ENCODE results near the gene COMTD1. TPM values are rescaled to one million over a fixed set of nuclear protein-coding genes. Genes with fewer than 3 reads are reported as not detected.

COMTD1 gene
- total RNA-seq, 2 experiments from 2014 or later: 37.7 to 47.2 TPM

- no peak for DNase-seq (ENCODE audit: low spot score)
- BruUV-seq (replicated peaks): no TSS peak
Observed at GRCh38 chr10:75269605-75270004, 33.8 kb upstream of the COMTD1 start.

GRCh38 chr10:75266945-75267344, 31.2 kb upstream of the COMTD1 start:
- CTCF ChIA-PET (ENCODE audit: unreplicated experiment): no interaction called here
- Histone ChIP-seq H3K9me2 (ENCODE audit: insufficient read depth, low read length) (no peaks in the 10 kb centered on the region), H3K9me3 (ENCODE audit: low read length) (no peaks in the 10 kb centered on the region), H3K4me1 (ENCODE audit: insufficient read depth, low read length, poor library complexity, severe bottlenecking) (no peaks in the 10 kb centered on the region), H3K79me2 (ENCODE audit: insufficient read depth, low read depth, low read length) (no peaks in the 10 kb centered on the region), H3K4me2 (ENCODE audit: low read length) (no peak overlapping the region), H3K36me3 (ENCODE audit: insufficient read depth, low read length) (no peaks in the 10 kb centered on the region), H4K20me1 (ENCODE audit: insufficient read depth, low read length) (no peaks in the 10 kb centered on the region), H2AFZ (ENCODE audit: low read length) (no peak overlapping the region), H3K4me3 (ENCODE audit: low read depth, low read length, poor library complexity, severe bottlenecking) (no peak overlapping the region), H3K27ac (ENCODE audit: low read depth, low read length, poor library complexity, severe bottlenecking) (no peak overlapping the region)
- no TSS peak for BruUV-seq (replicated peaks)
- TF ChIP-seq CTCF (conservative IDR thresholded peaks at IDR 0.05; ENCODE audit: low read length) (no peak), EZH2phosphoT487 (IDR thresholded peaks at IDR 0.05; ENCODE audit: borderline replicate concordance, low read depth, low read length) (no peak)
- DNase-seq (ENCODE audit: low spot score): no peak
- POLR2A ChIA-PET: no interaction called here
- intact Hi-C loops (cut with micrococcal nuclease; ENCODE audit: unreplicated experiment): no loop called here

More at GRCh38 chr10:75269605-75270004, 33.8 kb upstream of the COMTD1 start:
- 0 out of 2 replicates have a peak overlapping the region, but pooled peaks have one; percentile 11 for H2AFZ ChIP-seq (ENCODE audit: low read length)
- ChIA-PET POLR2A (interaction anchor here (0.6 kb wide), 1 partner anchor 133 kb away, joined by 3 read pairs; no protein-coding TSS in a partner anchor), CTCF (ENCODE audit: unreplicated experiment) (interaction anchor here (0.9 kb wide), 1 partner anchor 8 kb away, joined by 4 read pairs; no protein-coding TSS in a partner anchor)
- H3K79me2 ChIP-seq (ENCODE audit: insufficient read depth, low read depth, low read length): no peaks in the 10 kb centered on the region
- no peak overlapping the region for H3K27ac ChIP-seq (ENCODE audit: low read depth, low read length, poor library complexity, severe bottlenecking)
- no peaks in the 10 kb centered on the region for H3K4me1 ChIP-seq (ENCODE audit: insufficient read depth, low read length, poor library complexity, severe bottlenecking)
- no peak for TF ChIP-seq CTCF (conservative IDR thresholded peaks at IDR 0.05; ENCODE audit: low read length)
- no peaks in the 10 kb centered on the region for H4K20me1 ChIP-seq (ENCODE audit: insufficient read depth, low read length)
- H3K4me2 ChIP-seq (ENCODE audit: low read length): no peak overlapping the region
- intact Hi-C loops (cut with micrococcal nuclease; ENCODE audit: unreplicated experiment): no loop called here
- no peaks in the 10 kb centered on the region for H3K36me3 ChIP-seq (ENCODE audit: insufficient read depth, low read length)
- H3K9me3 ChIP-seq (ENCODE audit: low read length): no peaks in the 10 kb centered on the region
- H3K9me2 ChIP-seq (ENCODE audit: insufficient read depth, low read length): no peaks in the 10 kb centered on the region
- no peak overlapping the region for H3K4me3 ChIP-seq (ENCODE audit: low read depth, low read length, poor library complexity, severe bottlenecking)

DNA sequence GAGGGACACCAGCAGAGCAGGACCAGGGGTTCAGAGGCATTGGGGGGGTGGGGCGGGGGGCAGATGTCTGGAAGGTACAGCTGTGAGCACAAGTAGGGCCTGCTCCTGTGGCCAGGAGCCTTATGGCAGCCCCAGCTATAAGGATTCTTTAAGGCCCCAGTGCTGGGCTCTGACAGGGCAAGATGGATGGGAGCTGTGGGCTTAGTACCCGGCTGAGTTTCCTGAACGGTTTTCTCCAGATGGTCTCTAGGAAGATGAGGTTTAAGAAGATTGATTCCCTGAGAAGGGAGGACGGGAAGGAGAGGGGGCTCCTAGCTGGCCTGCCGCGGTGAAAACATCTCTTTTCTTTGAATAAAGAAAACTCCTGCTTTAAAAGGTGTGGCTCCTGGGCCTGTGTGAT, 30.1 kb upstream of the COMTD1 start:
- H3K27ac ChIP-seq (ENCODE audit: low read depth, low read length, poor library complexity, severe bottlenecking): no peak overlapping the region
- no peaks in the 10 kb centered on the region for H4K20me1 ChIP-seq (ENCODE audit: insufficient read depth, low read length)
- POLR2A ChIA-PET: no interaction called here
- no TSS peak for BruUV-seq (replicated peaks)
- no peak overlapping the region for H3K4me3 ChIP-seq (ENCODE audit: low read depth, low read length, poor library complexity, severe bottlenecking)
- TF ChIP-seq EZH2phosphoT487 (IDR thresholded peaks at IDR 0.05; ENCODE audit: borderline replicate concordance, low read depth, low read length) (no peak), CTCF (conservative IDR thresholded peaks at IDR 0.05; ENCODE audit: low read length) (no peak)
- H3K79me2 ChIP-seq (ENCODE audit: insufficient read depth, low read depth, low read length): no peaks in the 10 kb centered on the region
- H3K9me3 ChIP-seq (ENCODE audit: low read length): no peaks in the 10 kb centered on the region
- H3K4me1 ChIP-seq (ENCODE audit: insufficient read depth, low read length, poor library complexity, severe bottlenecking): no peaks in the 10 kb centered on the region
- H3K9me2 ChIP-seq (ENCODE audit: insufficient read depth, low read length): no peaks in the 10 kb centered on the region
- no peaks in the 10 kb centered on the region for H3K36me3 ChIP-seq (ENCODE audit: insufficient read depth, low read length)
- intact Hi-C loops (cut with micrococcal nuclease; ENCODE audit: unreplicated experiment): no loop called here
- no peak overlapping the region for H2AFZ ChIP-seq (ENCODE audit: low read length)
- no peak for DNase-seq (ENCODE audit: low spot score)
- no peak overlapping the region for H3K4me2 ChIP-seq (ENCODE audit: low read length)
- CTCF ChIA-PET (ENCODE audit: unreplicated experiment): no interaction called here
